Measurements from ENCODE around the gene AGAP1.
A peak's percentile ranks its signal among the peaks of the same experiment; 100 is the strongest.

The AGAP1 gene

GRCh38 chr2:235723371-235723770 lies 229.5 kb downstream of the AGAP1 start:
- DNase-seq = no peak

GRCh38 chr2:235723811-235724465 lies 230.1 kb downstream of the AGAP1 start:
- DNase-seq = no peak

GRCh38 chr2:235725016-235725489 lies 231.2 kb downstream of the AGAP1 start:
- DNase-seq = no peak

DNA sequence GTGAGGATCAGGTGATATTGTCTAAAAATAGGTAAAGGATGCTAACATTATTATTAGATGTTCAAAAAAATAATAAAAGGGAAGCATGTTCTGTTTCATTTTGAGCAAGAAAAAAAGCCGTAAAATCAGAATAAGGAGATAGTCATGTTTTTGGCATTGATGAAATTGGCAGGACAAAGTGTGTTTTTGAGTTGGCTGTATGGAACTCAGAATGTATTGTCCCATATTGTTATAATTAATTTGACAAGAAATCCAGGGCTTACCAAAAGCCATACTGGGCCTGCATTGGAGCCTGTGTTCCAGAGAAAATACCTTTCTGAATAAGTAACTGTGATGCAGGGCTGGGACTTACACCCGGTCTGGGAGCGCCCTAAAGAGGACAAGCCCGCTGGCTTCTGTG lies 232.0 kb downstream of the AGAP1 start:
- no peak for DNase-seq

DNA sequence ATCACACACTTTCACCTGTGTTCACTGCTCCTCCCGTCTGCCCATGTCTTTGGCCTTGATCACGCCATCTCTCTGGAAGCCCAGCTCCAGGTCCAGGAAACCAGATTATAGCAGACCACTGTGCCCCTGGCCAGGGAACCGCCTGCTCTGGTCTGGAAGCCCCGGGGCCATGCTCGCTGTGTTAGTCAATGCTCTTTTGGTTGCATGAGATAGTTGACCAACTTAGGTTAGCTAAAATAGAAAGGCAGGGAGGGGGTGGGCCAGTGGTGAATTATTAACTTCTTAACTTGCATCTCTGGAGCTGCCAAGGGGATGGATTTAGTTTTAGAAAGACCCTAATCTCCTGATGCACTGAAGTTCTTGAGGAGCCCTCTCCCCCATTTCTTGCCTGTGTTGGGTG lies 232.7 kb downstream of the AGAP1 start:
- no peak for DNase-seq

- DNase-seq = no peak
Measured at GRCh38 chr2:235727174-235727573, 233.3 kb downstream of the AGAP1 start.

GRCh38 chr2:235727891-235728799 lies 234.3 kb downstream of the AGAP1 start:
- DNase-seq = no peak

GRCh38 chr2:235728800-235729556 lies 235.1 kb downstream of the AGAP1 start:
- DNase-seq = no peak

DNA sequence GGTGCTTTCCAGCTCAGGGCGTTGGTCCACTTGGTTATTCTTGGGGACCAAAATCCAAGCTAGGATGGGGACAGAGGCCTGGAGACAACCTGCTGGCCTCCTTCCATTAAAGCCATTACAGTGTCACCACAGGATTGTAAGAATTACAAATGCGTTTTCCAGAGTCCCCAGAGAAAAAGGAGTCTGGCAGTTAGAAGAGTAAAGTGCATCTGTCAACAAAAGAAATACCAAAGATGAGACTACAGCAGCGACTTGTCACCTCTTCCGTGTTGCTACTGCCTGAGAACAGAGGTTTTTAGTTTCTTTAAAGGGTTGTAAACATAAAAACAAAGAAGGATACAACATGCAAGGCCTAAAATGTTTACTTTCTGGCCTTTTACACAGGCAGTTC lies 235.7 kb downstream of the AGAP1 start:
- DNase-seq = no peak

- no peak for DNase-seq
Measured at GRCh38 chr2:235730115-235730514, 236.3 kb downstream of the AGAP1 start.

- no peak for DNase-seq
Measured at GRCh38 chr2:235733761-235734160, 239.9 kb downstream of the AGAP1 start.

DNA sequence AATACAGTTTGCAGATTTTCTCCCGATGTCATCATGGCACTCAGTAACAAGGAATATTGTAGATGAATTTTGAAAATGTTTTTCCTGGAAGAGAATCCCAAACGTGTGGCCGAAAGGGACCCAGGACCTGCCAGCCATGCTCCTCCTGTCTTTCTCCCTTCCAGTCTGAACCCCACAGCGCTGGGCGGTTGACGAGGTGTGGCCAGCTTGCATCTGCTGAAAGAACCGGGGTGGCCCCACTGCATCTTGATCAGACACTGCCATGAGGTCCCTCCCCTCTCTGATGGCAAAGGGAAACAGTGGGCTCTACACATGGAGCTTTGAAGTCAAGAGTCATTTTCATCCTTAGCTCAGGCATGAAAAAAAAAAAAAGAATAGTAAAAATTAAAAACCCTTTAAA lies 240.3 kb downstream of the AGAP1 start:
- no peak for DNase-seq

GRCh38 chr2:235734688-235735231 lies 240.9 kb downstream of the AGAP1 start:
- DNase-seq = no peak

- no peak for DNase-seq
Measured at GRCh38 chr2:235737396-235737795, 243.6 kb downstream of the AGAP1 start.

DNA sequence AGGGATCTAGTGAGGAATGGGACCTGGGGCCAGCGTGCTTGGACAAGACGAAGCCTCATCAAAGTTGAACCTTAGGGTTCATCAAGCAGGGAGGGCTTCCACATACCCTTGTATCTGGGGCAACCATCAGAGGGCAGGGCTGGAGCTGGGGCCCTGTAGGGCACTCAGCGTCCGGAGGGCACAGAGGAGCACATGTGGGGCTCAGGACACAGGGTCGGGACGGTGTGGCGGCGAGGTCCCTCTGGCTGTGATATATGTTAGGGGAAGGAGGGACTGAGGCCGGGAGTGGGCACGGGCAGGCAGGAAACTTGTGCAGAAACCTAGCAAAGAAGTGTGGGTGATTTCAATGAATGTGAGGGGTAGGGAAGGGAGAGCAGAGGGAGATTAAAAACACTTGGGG lies 244.0 kb downstream of the AGAP1 start:
- DNase-seq = no peak

GRCh38 chr2:235739704-235740415 lies 246.0 kb downstream of the AGAP1 start:
- no peak for DNase-seq

GRCh38 chr2:235740821-235741220 lies 247.0 kb downstream of the AGAP1 start:
- DNase-seq = no peak

GRCh38 chr2:235744161-235744560 lies 250.3 kb downstream of the AGAP1 start:
- DNase-seq = no peak

GRCh38 chr2:235745597-235745996 lies 251.8 kb downstream of the AGAP1 start:
- peak; percentile 30 for DNase-seq

DNA sequence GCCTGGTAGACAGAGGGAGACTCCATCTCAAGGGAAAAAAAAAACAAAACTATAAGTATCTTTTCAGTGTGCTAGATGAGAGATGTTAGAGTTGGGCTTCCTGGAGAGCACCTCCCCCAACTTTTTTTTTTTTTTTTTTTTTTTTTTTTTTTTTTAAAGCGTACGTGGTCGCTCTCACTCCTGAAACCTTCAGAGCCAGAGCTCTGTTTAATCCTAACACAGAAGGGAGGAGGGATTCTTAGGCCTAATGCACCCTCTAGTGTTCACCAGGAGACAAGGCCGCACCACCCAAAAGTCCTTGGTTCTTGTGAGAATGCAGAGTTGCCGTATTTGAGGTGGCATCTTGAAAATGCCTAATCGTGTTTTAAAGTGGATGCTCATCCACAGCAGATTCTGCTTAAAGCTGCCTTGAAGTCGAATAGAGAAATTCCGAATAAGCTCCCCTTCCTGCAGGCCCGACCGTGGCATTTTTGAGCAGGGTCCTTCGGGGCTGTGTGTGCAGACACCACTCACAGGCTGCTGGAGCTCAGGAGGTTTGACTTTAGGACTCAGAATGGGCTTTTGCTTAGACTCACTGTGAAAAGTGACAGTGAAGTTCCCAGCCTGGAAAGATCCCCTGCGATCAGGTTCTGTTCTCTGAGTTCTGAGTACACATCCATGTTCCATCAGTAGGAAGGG lies 252.6 kb downstream of the AGAP1 start:
- DNase-seq = peak; percentile 80

- DNase-seq = no peak
Measured at GRCh38 chr2:235747001-235747785, 253.3 kb downstream of the AGAP1 start.
